ENCODE data around the gene ADCK2. TPM values are rescaled to one million over a fixed set of nuclear protein-coding genes. Genes with fewer than 3 reads are reported as not detected.
"Not testable (repeated sequence)": the region's sequence is repeated elsewhere in the genome, so short reads cannot be mapped to it uniquely, and the experiment has no call there.

Gene ADCK2, protein sequence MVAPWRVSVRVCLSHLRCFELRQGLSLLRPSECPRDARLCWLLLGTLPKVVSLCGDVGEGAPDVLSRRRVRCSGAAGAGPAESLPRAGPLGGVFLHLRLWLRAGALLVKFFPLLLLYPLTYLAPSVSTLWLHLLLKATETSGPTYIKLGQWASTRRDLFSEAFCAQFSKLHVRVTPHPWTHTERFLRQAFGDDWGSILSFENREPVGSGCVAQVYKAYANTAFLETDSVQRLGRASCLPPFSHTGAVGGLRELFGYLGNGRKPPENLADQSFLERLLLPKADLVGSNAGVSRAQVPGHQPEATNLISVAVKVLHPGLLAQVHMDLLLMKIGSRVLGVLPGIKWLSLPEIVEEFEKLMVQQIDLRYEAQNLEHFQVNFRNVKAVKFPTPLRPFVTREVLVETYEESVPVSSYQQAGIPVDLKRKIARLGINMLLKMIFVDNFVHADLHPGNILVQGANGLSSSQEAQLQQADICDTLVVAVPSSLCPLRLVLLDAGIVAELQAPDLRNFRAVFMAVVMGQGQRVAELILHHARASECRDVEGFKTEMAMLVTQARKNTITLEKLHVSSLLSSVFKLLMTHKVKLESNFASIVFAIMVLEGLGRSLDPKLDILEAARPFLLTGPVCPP
- 10 to 100 TPM; 19.7 to 27.2 (median 23.3) TPM for total RNA-seq

GRCh38 chr7:140672382-140673062, at the start of gene ADCK2:
ADCK2 (plus strand) TSS chr7:140672945; CDS start chr7:140673331, 386 bp downstream.
- no peaks in the 10 kb centered on the region for H3K27me3 ChIP-seq
- ATAC-seq (peak; percentile 80 to 81), DNase-seq (peak; percentile 22 to 43)
- in situ Hi-C loops (cut with MboI; ENCODE audit: low sequenced_read_pairs in 4 of 4) (no loop called here), intact Hi-C loops (cut with DNase I; ENCODE audit: low total_unique reads) (loop anchor here (1.0 to 10.0 kb wide), 4 partner anchors 16 to 862 kb away; partner anchors contain the start of gene NDUFB2)
- H3K27ac ChIP-seq = peak within 1 kb of the TSS; percentile 69 to 83 (median 76)
- no peaks in the 10 kb centered on the region for H3K36me3 ChIP-seq
- H3K4me1 ChIP-seq = peaks cover 16 to 26% of the 10 kb centered on the region in 2 donors
- H3K9me3 ChIP-seq = no peaks in the 10 kb centered on the region
- H3K4me3 ChIP-seq = peak within 1 kb of the TSS; percentile 66 to 89 (median 75)
- TF ChIP-seq POLR2A (IDR thresholded peaks at IDR 0.05) (peak in 1 of 2 donors; percentile 44), CTCF (IDR thresholded peaks at IDR 0.05 in 4 of 5, conservative IDR thresholded peaks at IDR 0.05 in 1 of 5) (no peak)

GRCh38 chr7:140623980-140624379, 48.8 kb upstream of the ADCK2 start:
- DNase-seq (no peak), ATAC-seq (peak; percentile 25 to 48)
- TF ChIP-seq CTCF (IDR thresholded peaks at IDR 0.05 in 4 of 5, conservative IDR thresholded peaks at IDR 0.05 in 1 of 5) = no peak
- no peak for TF ChIP-seq POLR2A (IDR thresholded peaks at IDR 0.05)
- in situ Hi-C loops (cut with MboI; ENCODE audit: low sequenced_read_pairs in 4 of 4) (no loop called here), intact Hi-C loops (cut with DNase I; ENCODE audit: low total_unique reads) (no loop called here)
- peak overlapping the region; percentile 58 to 71 (median 62) for H3K27ac ChIP-seq
- no peaks in the 10 kb centered on the region for H3K27me3 ChIP-seq
- H3K4me3 ChIP-seq = no peak overlapping the region
- no peaks in the 10 kb centered on the region for H3K36me3 ChIP-seq
- H3K9me3 ChIP-seq = no peaks in the 10 kb centered on the region
- peaks cover 8 to 14% of the 10 kb centered on the region in 2 donors for H3K4me1 ChIP-seq

DNA sequence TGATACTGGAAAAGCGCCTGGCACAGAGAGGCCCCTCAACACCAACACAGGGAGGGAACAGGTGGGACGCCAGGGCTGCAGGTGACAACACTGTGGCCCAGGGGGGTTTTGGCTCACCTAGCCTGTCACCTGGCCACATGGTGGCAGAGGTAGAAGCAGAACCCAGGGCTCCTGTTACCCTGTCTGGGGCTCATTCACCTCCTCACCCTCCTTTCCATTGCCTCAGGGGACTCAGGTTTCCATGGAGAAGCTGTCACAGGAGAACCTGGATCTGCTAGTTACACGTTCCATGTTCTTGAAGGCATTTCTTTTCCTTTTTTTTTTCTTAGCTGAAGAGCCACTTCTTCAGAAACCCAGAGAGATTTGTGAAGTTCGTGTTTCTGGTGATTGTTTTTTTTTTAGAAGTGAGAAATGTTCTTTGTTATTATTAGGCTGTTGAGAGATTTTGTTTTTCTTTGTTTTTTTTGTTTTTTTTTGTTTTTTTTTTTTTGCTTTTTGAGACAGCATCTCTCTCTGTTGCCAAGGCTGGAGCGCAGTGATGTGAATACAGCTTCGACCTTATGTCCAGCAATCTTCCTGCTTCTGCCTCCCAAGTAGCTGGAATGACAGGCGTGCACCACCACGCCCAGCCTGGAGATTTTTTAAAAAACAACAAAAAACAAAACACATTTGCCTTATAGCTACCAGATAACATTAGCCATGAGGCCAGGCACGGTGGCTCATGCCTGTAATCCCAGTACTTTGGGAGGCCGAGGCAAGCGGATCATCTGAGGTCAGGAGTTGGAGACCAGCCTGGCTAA, 48.2 kb upstream of the ADCK2 start:
- Histone ChIP-seq H3K4me1 (peaks cover 8 to 14% of the 10 kb centered on the region in 2 donors), H3K27ac (peak overlapping the region; percentile 58 to 71 (median 62)), H3K4me3 (no peak overlapping the region), H3K9me3 (no peaks in the 10 kb centered on the region), H3K36me3 (no peaks in the 10 kb centered on the region), H3K27me3 (no peaks in the 10 kb centered on the region)
- intact Hi-C loops (cut with DNase I; ENCODE audit: low total_unique reads) (no loop called here), in situ Hi-C loops (cut with MboI; ENCODE audit: low sequenced_read_pairs in 4 of 4) (no loop called here)
- no peak for DNase-seq
- TF ChIP-seq POLR2A (IDR thresholded peaks at IDR 0.05) (no peak), CTCF (IDR thresholded peaks at IDR 0.05 in 4 of 5, conservative IDR thresholded peaks at IDR 0.05 in 1 of 5) (no peak)
- no peak for ATAC-seq

GRCh38 chr7:140625192-140625558, 47.6 kb upstream of the ADCK2 start:
- Histone ChIP-seq H3K4me1 (peaks cover 8 to 14% of the 10 kb centered on the region in 2 donors), H3K27ac (peak overlapping the region; percentile 58 to 71 (median 62))
- not testable (repeated sequence) for H3K4me3 ChIP-seq

More at GRCh38 chr7:140625192-140625558, 47.6 kb upstream of the ADCK2 start:
- DNase-seq; H3K9me3 ChIP-seq; ATAC-seq; H3K36me3 ChIP-seq; in situ Hi-C loops (cut with MboI; ENCODE audit: low sequenced_read_pairs in 4 of 4); intact Hi-C loops (cut with DNase I; ENCODE audit: low total_unique reads); H3K27me3 ChIP-seq: not testable (repeated sequence)
